Measurements from ENCODE around the gene GRHL3. TPM values are rescaled to one million over a fixed set of nuclear protein-coding genes. Genes with fewer than 3 reads are reported as not detected.

The GRHL3 gene
- total RNA-seq, 1 donor = not detected

- TF ChIP-seq CTCF (IDR thresholded peaks at IDR 0.05; ENCODE audit: insufficient read depth, low read length) = no peak
- no peak overlapping the region for H3K4me3 ChIP-seq (ENCODE audit: low read depth, low read length)
- no peak for DNase-seq (ENCODE audit: low read depth)
These were observed 20.6 kb upstream of the GRHL3 start for GRCh38 chr1:24298606-24299005.

GRCh38 chr1:24299901-24300300 is 19.3 kb upstream of the GRHL3 start:
- no peak for TF ChIP-seq CTCF (IDR thresholded peaks at IDR 0.05; ENCODE audit: insufficient read depth, low read length)
- no peak for DNase-seq (ENCODE audit: low read depth)
- no peak overlapping the region for H3K4me3 ChIP-seq (ENCODE audit: low read depth, low read length)

GRCh38 chr1:24300971-24301784 is 18.0 kb upstream of the GRHL3 start:
- no peak for TF ChIP-seq CTCF (IDR thresholded peaks at IDR 0.05; ENCODE audit: insufficient read depth, low read length)
- no peak overlapping the region for H3K4me3 ChIP-seq (ENCODE audit: low read depth, low read length)
- DNase-seq (ENCODE audit: low read depth) = peak; percentile 13

GRCh38 chr1:24301785-24302175 is 17.4 kb upstream of the GRHL3 start:
- no peak for TF ChIP-seq CTCF (IDR thresholded peaks at IDR 0.05; ENCODE audit: insufficient read depth, low read length)
- peak; percentile 44 for DNase-seq (ENCODE audit: low read depth)
- H3K4me3 ChIP-seq (ENCODE audit: low read depth, low read length) = no peak overlapping the region

GRCh38 chr1:24302209-24302611 is 16.9 kb upstream of the GRHL3 start:
- H3K4me3 ChIP-seq (ENCODE audit: low read depth, low read length) = no peak overlapping the region
- DNase-seq (ENCODE audit: low read depth) = peak; percentile 40
- TF ChIP-seq CTCF (IDR thresholded peaks at IDR 0.05; ENCODE audit: insufficient read depth, low read length) = no peak

- H3K4me3 ChIP-seq (ENCODE audit: low read depth, low read length) = no peak overlapping the region
- TF ChIP-seq CTCF (IDR thresholded peaks at IDR 0.05; ENCODE audit: insufficient read depth, low read length) = no peak
- no peak for DNase-seq (ENCODE audit: low read depth)
These were observed 15.6 kb upstream of the GRHL3 start for GRCh38 chr1:24303600-24303999.

- no peak overlapping the region for H3K4me3 ChIP-seq (ENCODE audit: low read depth, low read length)
- DNase-seq (ENCODE audit: low read depth) = no peak
- TF ChIP-seq CTCF (IDR thresholded peaks at IDR 0.05; ENCODE audit: insufficient read depth, low read length) = no peak
These were observed 14.4 kb upstream of the GRHL3 start for GRCh38 chr1:24304763-24305162.
